DND-41 (cell line): Measurements from ENCODE around the gene NPTXR.

Experiments used
- ATAC-seq: fragments of 200-7000 bp; cut with Tn5 transposase; 3 replicates; pipeline ENCODE4 v1.9.1; 2021; ENCODE audit warnings: low read depth; ENCODE audit not compliant: insufficient read depth
- DNase-seq: peaks from one replicate; pipeline ENCODE4 v3.0.0-alpha.2; 2020
- H2AFZ ChIP-seq: 2 replicates; pipeline ENCODE4 v1.6.0; 2012; ENCODE audit warnings: low read depth, low read length
- H3K27ac ChIP-seq: 2 replicates; pipeline ENCODE4 v1.5.1; 2012; ENCODE audit warnings: low read length, inconsistent platforms
- H3K27me3 ChIP-seq: fragments of 200-600 bp; sonication (generic); 2 replicates; pipeline ENCODE4 v1.6.0; 2012; ENCODE audit warnings: low read length, mild to moderate bottlenecking, inconsistent platforms; ENCODE audit not compliant: insufficient read depth, poor library complexity
- H3K36me3 ChIP-seq: 2 replicates; pipeline ENCODE4 v1.5.1; 2012; ENCODE audit warnings: low read length, inconsistent platforms; ENCODE audit not compliant: insufficient read depth
- H3K4me1 ChIP-seq: 2 replicates; pipeline ENCODE4 v1.5.1; 2012; ENCODE audit warnings: mild to moderate bottlenecking, low read length; ENCODE audit not compliant: insufficient read depth
- H3K4me2 ChIP-seq: 2 replicates; pipeline ENCODE4 v1.6.0; 2012; ENCODE audit warnings: mild to moderate bottlenecking, moderate library complexity, low read length, inconsistent platforms; ENCODE audit not compliant: insufficient read depth
- H3K4me3 ChIP-seq, 2 experiments: fragments of 200-600 bp in 1 of 2; shearing (Covaris generic) in 1 of 2; 2 replicates each; pipeline ENCODE4 v1.5.1; 2012 to 2016; ENCODE audit warnings: inconsistent platforms in 2 of 2, low read length in 2 of 2, mild to moderate bottlenecking in 2 of 2, low read depth in 1 of 2, moderate library complexity in 1 of 2
- H3K79me2 ChIP-seq: 2 replicates; pipeline ENCODE4 v1.6.0; 2012; ENCODE audit warnings: low read length, inconsistent platforms; ENCODE audit not compliant: insufficient read depth
- H3K9ac ChIP-seq: 2 replicates; pipeline ENCODE4 v1.6.0; 2012; ENCODE audit warnings: low read depth, mild to moderate bottlenecking, inconsistent platforms, low read length, moderate library complexity
- H3K9me3 ChIP-seq: 2 replicates; pipeline ENCODE4 v1.5.1; 2012; ENCODE audit warnings: low read length, moderate library complexity, mild to moderate bottlenecking, inconsistent platforms; ENCODE audit not compliant: insufficient read depth, severe bottlenecking
- H4K20me1 ChIP-seq: 2 replicates; pipeline ENCODE4 v1.6.0; 2012; ENCODE audit warnings: low read length; ENCODE audit not compliant: insufficient read depth
- CTCF ChIP-seq: IDR thresholded peaks from 2 replicates; pipeline ENCODE4 v1.5.1; 2012; ENCODE audit warnings: borderline replicate concordance, low read length, moderate library complexity, mild to moderate bottlenecking; ENCODE audit not compliant: poor library complexity, severe bottlenecking; ENCODE audit errors: extremely low read depth
- EZH2 ChIP-seq: IDR thresholded peaks from 3 replicates; pipeline ENCODE4 v1.6.1; 2012; ENCODE audit warnings: borderline replicate concordance, low read depth, mild to moderate bottlenecking, moderate library complexity, low read length, inconsistent platforms; ENCODE audit not compliant: severe bottlenecking

NPTXR gene

GRCh38 chr22:38835888-38836301, 7.9 kb downstream of the NPTXR start:
- no peak for TF ChIP-seq CTCF
- no peak for TF ChIP-seq EZH2
- Histone ChIP-seq H3K27ac (no peak overlapping the region), H3K4me2 (no peak overlapping the region), H3K27me3 (peaks cover 13% of the 10 kb centered on the region), H3K4me3 (no peak overlapping the region), H3K9ac (no peak overlapping the region), H3K79me2 (no peaks in the 10 kb centered on the region), H3K9me3 (no peaks in the 10 kb centered on the region), H3K4me1 (no peaks in the 10 kb centered on the region), H2AFZ (no peak overlapping the region), H4K20me1 (no peaks in the 10 kb centered on the region), H3K36me3 (no peaks in the 10 kb centered on the region)
- ATAC-seq (no peak), DNase-seq (no peak)

DNA sequence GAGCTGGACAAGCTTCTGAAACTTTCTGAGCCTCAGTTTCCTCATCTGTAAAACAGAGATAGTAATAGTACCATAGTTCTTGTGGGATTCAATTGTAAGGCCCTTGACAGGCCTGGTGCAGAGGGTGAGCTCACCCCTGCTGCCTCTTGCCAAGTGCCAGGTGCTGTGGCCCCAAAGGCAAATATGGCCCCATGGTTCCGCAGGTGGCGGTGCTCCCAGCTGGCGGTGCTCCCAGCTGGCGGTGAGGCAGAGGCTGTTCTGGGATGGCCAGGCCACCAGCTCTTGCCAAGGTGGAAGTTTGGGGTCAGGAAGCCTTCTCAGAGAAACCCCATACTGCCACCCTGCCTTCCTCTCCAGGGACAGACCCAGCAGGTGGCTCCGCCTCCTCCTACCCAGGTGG, 8.8 kb downstream of the NPTXR start:
- peaks cover 4% of the 10 kb centered on the region; the same call in 1 of the 2 replicates for H4K20me1 ChIP-seq
- no peak for DNase-seq
- TF ChIP-seq CTCF (no peak), EZH2 (no peak)
- H3K9ac ChIP-seq = no peak overlapping the region
- no peaks in the 10 kb centered on the region for H3K4me1 ChIP-seq
- H3K79me2 ChIP-seq = no peaks in the 10 kb centered on the region
- H3K27me3 ChIP-seq = peaks cover 5% of the 10 kb centered on the region
- no peak for ATAC-seq
- H2AFZ ChIP-seq = no peak overlapping the region
- no peak overlapping the region for H3K4me2 ChIP-seq
- H3K36me3 ChIP-seq = no peaks in the 10 kb centered on the region
- no peak overlapping the region for H3K4me3 ChIP-seq
- H3K27ac ChIP-seq = no peak overlapping the region
- no peaks in the 10 kb centered on the region for H3K9me3 ChIP-seq

- Histone ChIP-seq H3K4me2 (no peak overlapping the region), H3K4me1 (no peaks in the 10 kb centered on the region), H3K27me3 (no peaks in the 10 kb centered on the region), H2AFZ (no peak overlapping the region), H3K9me3 (no peaks in the 10 kb centered on the region), H3K36me3 (no peaks in the 10 kb centered on the region), H4K20me1 (peaks cover 4% of the 10 kb centered on the region; the same call in 1 of the 2 replicates), H3K27ac (no peak overlapping the region), H3K4me3 (no peak overlapping the region), H3K9ac (no peak overlapping the region), H3K79me2 (no peaks in the 10 kb centered on the region)
- DNase-seq = no peak
- no peak for TF ChIP-seq CTCF
- TF ChIP-seq EZH2 = no peak
- ATAC-seq = no peak
These were observed 9.4 kb downstream of the NPTXR start for GRCh38 chr22:38834215-38834953.
